K562 (cell line): ENCODE results near the gene TASP1. TPM values are rescaled to one million over a fixed set of nuclear protein-coding genes. Genes with fewer than 3 reads are reported as not detected.

Source experiments
- CREB1 ChIP-seq, 2 experiments: sonication (generic) in 1 of 2; formaldehyde crosslinking in 1 of 2; IDR thresholded peaks; 2 replicates each; pipeline versions ENCODE4 v1.6.1 to v1.8.0; 2012 to 2022; ENCODE audit warnings: inconsistent platforms in 1 of 2, mild to moderate bottlenecking in 1 of 2, missing genetic modification reagents in 1 of 2, moderate library complexity in 1 of 2
- FOXA1 ChIP-seq: fragments of 450-650 bp; IDR thresholded peaks from 2 replicates; pipeline ENCODE4 v1.6.1; 2016; ENCODE audit warnings: mild to moderate bottlenecking, borderline replicate concordance
- HEY1 ChIP-seq: fragments of 250-450 bp; sonication (Bioruptor Pico); IDR thresholded peaks from 2 replicates; pipeline ENCODE4 v1.5.0; 2020; ENCODE audit warnings: mild to moderate bottlenecking, moderate library complexity, borderline replicate concordance
- HNRNPLL ChIP-seq: fragments of 200-400 bp; formaldehyde crosslinking; IDR thresholded peaks from 2 replicates; pipeline ENCODE4 v1.6.1; 2017; ENCODE audit warnings: low read length, low read depth, mild to moderate bottlenecking; ENCODE audit not compliant: poor library complexity, severe bottlenecking
- L3MBTL2 ChIP-seq: fragments of 450-650 bp; IDR thresholded peaks from 2 replicates; pipeline ENCODE4 v1.6.1; 2016; ENCODE audit warnings: mild to moderate bottlenecking, moderate library complexity
- MCM2 ChIP-seq: fragments of 450-650 bp; IDR thresholded peaks from 2 replicates; pipeline ENCODE4 v1.6.1; 2017; ENCODE audit warnings: low read depth, mild to moderate bottlenecking
- MCM7 ChIP-seq, 2 experiments: fragments of 450-650 bp; IDR thresholded peaks; 2 replicates each; pipeline ENCODE4 v1.6.1; 2016 to 2018
- NEUROD1 ChIP-seq: fragments of 150-350 bp; IDR thresholded peaks from 2 replicates; pipeline ENCODE4 v1.6.1; 2014; ENCODE audit warnings: borderline replicate concordance, low read length, low read depth; ENCODE audit not compliant: partially characterized antibody
- OTX1 ChIP-seq: fragments of 450-650 bp; formaldehyde crosslinking; IDR thresholded peaks from 2 replicates; pipeline ENCODE4 v1.4.0; 2022; ENCODE audit warnings: mild to moderate bottlenecking
- PYGO2 ChIP-seq: fragments of 450-650 bp; IDR thresholded peaks from 2 replicates; pipeline ENCODE4 v1.6.1; 2016; ENCODE audit warnings: mild to moderate bottlenecking, missing genetic modification characterization, moderate library complexity, missing compliant biosample characterization
- RFX1 ChIP-seq: fragments of 450-650 bp; IDR thresholded peaks from 2 replicates; pipeline ENCODE4 v1.6.1; 2016; ENCODE audit warnings: mild to moderate bottlenecking, moderate library complexity
- TAF15 ChIP-seq: fragments of 200-400 bp; formaldehyde crosslinking; IDR thresholded peaks from 2 replicates; pipeline ENCODE4 v1.6.1; 2017; ENCODE audit warnings: mild to moderate bottlenecking, low read depth, low read length, moderate library complexity
- TARDBP ChIP-seq: fragments of 450-650 bp; IDR thresholded peaks from 2 replicates; pipeline ENCODE4 v1.6.1; 2016
- polyA plus RNA-seq, 8 experiments: library from polyadenylated mRNA; depleted of rRNA in 4 of 8; stranded (reverse) in 5 of 8; unstranded in 3 of 8; fragments of >200 nt; fragmentation: Nextera tagmentation in 2 of 8; fragmentation: Illumina TruSeq in 1 of 8; extraction: Ambion mirVana in 2 of 8; extraction: Trizol in 1 of 8; gene quantifications; 2 replicates each; pipeline versions ENCODE4 v1.2.1 to v1.2.3, GENCODE V29; 2011 to 2014; ENCODE audit warnings: inconsistent platforms in 1 of 8, missing spikeins in 1 of 8
- total RNA-seq, 7 experiments: library from RNA; depleted of rRNA in 6 of 7; stranded (reverse); fragments of >200 nt in 6 of 7; fragmentation: Illumina TruSeq in 2 of 7; extraction: Trizol in 2 of 7; gene quantifications; 2 replicates each; pipeline versions ENCODE4 v1.2.1 to v1.2.3, GENCODE V29; 2011 to 2021; ENCODE audit warnings: low replicate concordance in 1 of 7
- TF ChIP-seq, protein P1 (sequence below): fragments of 450-650 bp; formaldehyde crosslinking; IDR thresholded peaks from 2 replicates; pipeline ENCODE4 v1.4.0; 2020; ENCODE audit warnings: mild to moderate bottlenecking, moderate library complexity
- TF ChIP-seq, protein P2 (sequence below): sonication (generic); formaldehyde crosslinking; IDR thresholded peaks from 2 replicates; pipeline ENCODE4 v1.8.0; 2022; ENCODE audit warnings: mild to moderate bottlenecking, missing genetic modification reagents
- TF ChIP-seq, protein P3 (sequence below): conservative IDR thresholded peaks from 2 replicates; pipeline ENCODE4 v1.6.1; 2011; ENCODE audit warnings: low read depth, mild to moderate bottlenecking, low read length; ENCODE audit not compliant: control insufficient read depth
- TF ChIP-seq, protein P4 (sequence below): fragments of 250-450 bp; sonication (Bioruptor Pico); IDR thresholded peaks from 2 replicates; pipeline ENCODE4 v1.8.0; 2022; ENCODE audit warnings: inconsistent platforms, mild to moderate bottlenecking, moderate library complexity, borderline replicate concordance
- TF ChIP-seq, protein P5 (sequence below): fragments of 450-650 bp; IDR thresholded peaks from 2 replicates; pipeline ENCODE4 v1.6.1; 2018; ENCODE audit warnings: mild to moderate bottlenecking, low read depth; ENCODE audit not compliant: partially characterized antibody
- TF ChIP-seq, protein P6 (sequence below): fragments of 450-650 bp; formaldehyde crosslinking; IDR thresholded peaks from 2 replicates; pipeline ENCODE4 v1.4.0; 2020; ENCODE audit warnings: mild to moderate bottlenecking, moderate library complexity

Gene TASP1
- total and polyA plus RNA-seq, 9 of the 15 experiments (the other 6 are each of a cell fraction or from before 2014, with no cell fraction given), result 3.7 to 10.6 (median 6.4) TPM

DNA sequence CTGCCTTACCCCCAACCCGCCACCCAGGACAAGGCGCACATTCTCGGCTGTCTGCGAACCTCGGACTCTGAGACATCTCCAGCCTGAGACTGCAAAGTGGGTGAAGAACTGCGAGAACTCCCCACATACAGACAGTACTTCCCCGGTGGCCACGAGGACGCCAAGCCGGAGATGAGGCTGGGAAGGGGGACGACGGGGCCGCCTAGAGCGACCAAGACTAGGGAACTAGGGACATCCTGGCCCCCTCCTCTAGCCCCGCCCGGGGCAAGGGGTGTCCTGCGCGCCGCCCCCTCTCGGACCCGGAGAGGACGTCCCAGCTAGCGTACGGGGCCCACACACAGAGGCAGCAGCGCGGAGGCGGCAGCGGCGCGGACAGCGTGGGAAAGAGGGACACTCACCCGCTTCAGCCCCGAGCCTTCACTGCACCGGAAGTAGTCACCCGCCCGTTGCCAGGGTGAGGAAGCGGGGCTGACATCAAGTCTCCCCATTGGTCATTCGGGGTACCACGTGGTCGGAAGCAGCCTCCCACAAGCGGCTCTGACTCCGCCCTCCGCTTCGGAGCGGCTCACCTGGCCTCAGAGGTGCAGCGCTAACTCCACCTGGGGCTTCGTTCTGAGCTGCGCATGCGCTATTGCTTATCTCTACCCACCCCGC, at the start of gene TASP1 (continued):
- TF ChIP-seq TAF15 (no peak), TARDBP (no peak), HEY1 (no peak), NEUROD1 (peak; percentile 60), L3MBTL2 (peak; percentile 32; the same call in 1 of the 2 replicates), PYGO2 (tag) (no peak), MCM7 (IDR thresholded peaks at IDR 0.05) (no peak), CREB1 (IDR thresholded peaks at IDR 0.05) (no peak; the same call in 1 of the 2 replicates), CREB1 (CRISPR knock-in tag; IDR thresholded peaks at IDR 0.05) (peak; percentile 76), OTX1 (CRISPR knock-in tag) (no peak), RFX1 (peak; percentile 94), MCM2 (no peak), HNRNPLL (peak; percentile 23), FOXA1 (no peak)
- TF ChIP-seq, protein P1, sequence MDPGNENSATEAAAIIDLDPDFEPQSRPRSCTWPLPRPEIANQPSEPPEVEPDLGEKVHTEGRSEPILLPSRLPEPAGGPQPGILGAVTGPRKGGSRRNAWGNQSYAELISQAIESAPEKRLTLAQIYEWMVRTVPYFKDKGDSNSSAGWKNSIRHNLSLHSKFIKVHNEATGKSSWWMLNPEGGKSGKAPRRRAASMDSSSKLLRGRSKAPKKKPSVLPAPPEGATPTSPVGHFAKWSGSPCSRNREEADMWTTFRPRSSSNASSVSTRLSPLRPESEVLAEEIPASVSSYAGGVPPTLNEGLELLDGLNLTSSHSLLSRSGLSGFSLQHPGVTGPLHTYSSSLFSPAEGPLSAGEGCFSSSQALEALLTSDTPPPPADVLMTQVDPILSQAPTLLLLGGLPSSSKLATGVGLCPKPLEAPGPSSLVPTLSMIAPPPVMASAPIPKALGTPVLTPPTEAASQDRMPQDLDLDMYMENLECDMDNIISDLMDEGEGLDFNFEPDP (CRISPR knock-in tag), result no peak
- TF ChIP-seq, protein P2, sequence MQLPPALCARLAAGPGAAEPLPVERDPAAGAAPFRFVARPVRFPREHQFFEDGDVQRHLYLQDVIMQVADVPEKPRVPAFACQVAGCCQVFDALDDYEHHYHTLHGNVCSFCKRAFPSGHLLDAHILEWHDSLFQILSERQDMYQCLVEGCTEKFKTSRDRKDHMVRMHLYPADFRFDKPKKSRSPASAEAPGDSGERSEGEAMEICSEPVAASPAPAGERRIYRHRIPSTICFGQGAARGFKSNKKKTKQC (CRISPR knock-in tag), result peak; percentile 76; the same call in 1 of the 2 replicates
- TF ChIP-seq, protein P3, sequence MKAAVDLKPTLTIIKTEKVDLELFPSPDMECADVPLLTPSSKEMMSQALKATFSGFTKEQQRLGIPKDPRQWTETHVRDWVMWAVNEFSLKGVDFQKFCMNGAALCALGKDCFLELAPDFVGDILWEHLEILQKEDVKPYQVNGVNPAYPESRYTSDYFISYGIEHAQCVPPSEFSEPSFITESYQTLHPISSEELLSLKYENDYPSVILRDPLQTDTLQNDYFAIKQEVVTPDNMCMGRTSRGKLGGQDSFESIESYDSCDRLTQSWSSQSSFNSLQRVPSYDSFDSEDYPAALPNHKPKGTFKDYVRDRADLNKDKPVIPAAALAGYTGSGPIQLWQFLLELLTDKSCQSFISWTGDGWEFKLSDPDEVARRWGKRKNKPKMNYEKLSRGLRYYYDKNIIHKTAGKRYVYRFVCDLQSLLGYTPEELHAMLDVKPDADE, result 0 out of 2 replicates have a peak, but pooled peaks have one; percentile 39
- TF ChIP-seq, protein P4, sequence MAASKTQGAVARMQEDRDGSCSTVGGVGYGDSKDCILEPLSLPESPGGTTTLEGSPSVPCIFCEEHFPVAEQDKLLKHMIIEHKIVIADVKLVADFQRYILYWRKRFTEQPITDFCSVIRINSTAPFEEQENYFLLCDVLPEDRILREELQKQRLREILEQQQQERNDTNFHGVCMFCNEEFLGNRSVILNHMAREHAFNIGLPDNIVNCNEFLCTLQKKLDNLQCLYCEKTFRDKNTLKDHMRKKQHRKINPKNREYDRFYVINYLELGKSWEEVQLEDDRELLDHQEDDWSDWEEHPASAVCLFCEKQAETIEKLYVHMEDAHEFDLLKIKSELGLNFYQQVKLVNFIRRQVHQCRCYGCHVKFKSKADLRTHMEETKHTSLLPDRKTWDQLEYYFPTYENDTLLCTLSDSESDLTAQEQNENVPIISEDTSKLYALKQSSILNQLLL (CRISPR knock-in tag), result no peak
- TF ChIP-seq, protein P5, sequence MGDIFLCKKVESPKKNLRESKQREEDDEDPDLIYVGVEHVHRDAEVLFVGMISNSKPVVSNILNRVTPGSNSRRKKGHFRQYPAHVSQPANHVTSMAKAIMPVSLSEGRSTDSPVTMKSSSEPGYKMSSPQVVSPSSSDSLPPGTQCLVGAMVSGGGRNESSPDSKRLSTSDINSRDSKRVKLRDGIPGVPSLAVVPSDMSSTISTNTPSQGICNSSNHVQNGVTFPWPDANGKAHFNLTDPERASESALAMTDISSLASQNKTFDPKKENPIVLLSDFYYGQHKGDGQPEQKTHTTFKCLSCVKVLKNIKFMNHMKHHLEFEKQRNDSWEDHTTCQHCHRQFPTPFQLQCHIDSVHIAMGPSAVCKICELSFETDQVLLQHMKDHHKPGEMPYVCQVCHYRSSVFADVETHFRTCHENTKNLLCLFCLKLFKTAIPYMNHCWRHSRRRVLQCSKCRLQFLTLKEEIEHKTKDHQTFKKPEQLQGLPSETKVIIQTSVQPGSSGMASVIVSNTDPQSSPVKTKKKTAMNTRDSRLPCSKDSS, result no peak
- TF ChIP-seq, protein P6, sequence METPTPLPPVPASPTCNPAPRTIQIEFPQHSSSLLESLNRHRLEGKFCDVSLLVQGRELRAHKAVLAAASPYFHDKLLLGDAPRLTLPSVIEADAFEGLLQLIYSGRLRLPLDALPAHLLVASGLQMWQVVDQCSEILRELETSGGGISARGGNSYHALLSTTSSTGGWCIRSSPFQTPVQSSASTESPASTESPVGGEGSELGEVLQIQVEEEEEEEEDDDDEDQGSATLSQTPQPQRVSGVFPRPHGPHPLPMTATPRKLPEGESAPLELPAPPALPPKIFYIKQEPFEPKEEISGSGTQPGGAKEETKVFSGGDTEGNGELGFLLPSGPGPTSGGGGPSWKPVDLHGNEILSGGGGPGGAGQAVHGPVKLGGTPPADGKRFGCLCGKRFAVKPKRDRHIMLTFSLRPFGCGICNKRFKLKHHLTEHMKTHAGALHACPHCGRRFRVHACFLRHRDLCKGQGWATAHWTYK (CRISPR knock-in tag), result no peak
